H9 (cell line): ENCODE data around the gene SEMA3G. TPM values are rescaled to one million over a fixed set of nuclear protein-coding genes. Genes with fewer than 3 reads are reported as not detected.

Experiments used
- DNase-seq: peaks from one replicate; pipeline ENCODE4 v3.0.0-alpha.2; 2017
- H2AFZ ChIP-seq: one replicate; pipeline ENCODE4 v1.6.1; 2013; ENCODE audit warnings: mild to moderate bottlenecking, low read length, control low read depth, moderate library complexity
- H2AK5ac ChIP-seq: 2 replicates; pipeline ENCODE4 v1.6.1; 2013; ENCODE audit warnings: low read length, control low read depth, mixed read lengths; ENCODE audit not compliant: insufficient read length
- H2BK120ac ChIP-seq: one replicate; pipeline ENCODE4 v1.6.1; 2013; ENCODE audit warnings: low read depth, mild to moderate bottlenecking, low read length, control low read depth, inconsistent platforms; ENCODE audit not compliant: poor library complexity, severe bottlenecking
- H2BK12ac ChIP-seq: 2 replicates; pipeline ENCODE4 v1.6.1; 2013; ENCODE audit warnings: low read length, control low read depth, mixed read lengths, low read depth; ENCODE audit not compliant: insufficient read length
- H2BK15ac ChIP-seq: 2 replicates; pipeline ENCODE4 v1.6.1; 2013; ENCODE audit warnings: low read depth, low read length, control low read depth
- H2BK20ac ChIP-seq: one replicate; pipeline ENCODE4 v1.6.1; 2013; ENCODE audit warnings: low read depth, mild to moderate bottlenecking, low read length, control low read depth, inconsistent platforms; ENCODE audit not compliant: poor library complexity, severe bottlenecking
- H2BK5ac ChIP-seq: 2 replicates; pipeline ENCODE4 v1.6.1; 2013; ENCODE audit warnings: low read length, control low read depth, mixed read lengths; ENCODE audit not compliant: insufficient read length
- H3K14ac ChIP-seq: 2 replicates; pipeline ENCODE4 v1.6.1; 2013; ENCODE audit warnings: low read length, control low read depth; ENCODE audit not compliant: insufficient read depth
- H3K18ac ChIP-seq: 2 replicates; pipeline ENCODE4 v1.6.1; 2013; ENCODE audit warnings: low read depth, mild to moderate bottlenecking, mixed read lengths, low read length, control low read depth; ENCODE audit not compliant: insufficient read length
- H3K23ac ChIP-seq: 2 replicates; pipeline ENCODE4 v1.6.1; 2013; ENCODE audit warnings: low read length, control low read depth, mixed read lengths, low read depth; ENCODE audit not compliant: insufficient read length
- H3K23me2 ChIP-seq: 2 replicates; pipeline ENCODE4 v1.6.1; 2013; ENCODE audit warnings: low read depth, mild to moderate bottlenecking, mixed read lengths, low read length, control low read depth; ENCODE audit not compliant: insufficient read length, poor library complexity, severe bottlenecking
- H3K27ac ChIP-seq: 2 replicates; pipeline ENCODE4 v1.5.1; 2013; ENCODE audit warnings: low read length, control low read depth, mixed read lengths, low read depth; ENCODE audit not compliant: insufficient read length
- H3K27me3 ChIP-seq: 2 replicates; pipeline ENCODE4 v1.6.1; 2013; ENCODE audit warnings: low read length, control low read depth, inconsistent platforms; ENCODE audit not compliant: insufficient read depth
- H3K4ac ChIP-seq: 2 replicates; pipeline ENCODE4 v1.6.1; 2013; ENCODE audit warnings: low read depth, mild to moderate bottlenecking, control low read depth, inconsistent platforms, low read length, moderate library complexity
- H3K4me1 ChIP-seq: 2 replicates; pipeline ENCODE4 v1.6.1; 2013; ENCODE audit warnings: low read length, control low read depth, inconsistent platforms; ENCODE audit not compliant: insufficient read depth
- H3K4me2 ChIP-seq: 2 replicates; pipeline ENCODE4 v1.6.1; 2013; ENCODE audit warnings: low read length, control low read depth, mixed read lengths; ENCODE audit not compliant: insufficient read length, insufficient read depth
- H3K56ac ChIP-seq: 2 replicates; pipeline ENCODE4 v1.6.1; 2013; ENCODE audit warnings: low read depth, mild to moderate bottlenecking, mixed read lengths, low read length, control low read depth; ENCODE audit not compliant: insufficient read length
- H3K79me1 ChIP-seq: 2 replicates; pipeline ENCODE4 v1.6.1; 2013; ENCODE audit warnings: low read depth, mild to moderate bottlenecking, moderate library complexity, low read length, control low read depth, inconsistent platforms; ENCODE audit not compliant: insufficient read depth, poor library complexity, severe bottlenecking
- H3K79me2 ChIP-seq: 2 replicates; pipeline ENCODE4 v1.6.1; 2013; ENCODE audit warnings: low read length, control low read depth, inconsistent platforms; ENCODE audit not compliant: insufficient read depth
- H3K9ac ChIP-seq: 2 replicates; pipeline ENCODE4 v1.6.1; 2013; ENCODE audit warnings: low read length, control low read depth, mixed read lengths; ENCODE audit not compliant: insufficient read length; ENCODE audit errors: extremely low read depth
- H3K9me3 ChIP-seq: one replicate; pipeline ENCODE4 v1.6.1; 2013; ENCODE audit warnings: low read depth, low read length, inconsistent platforms; ENCODE audit not compliant: control insufficient read depth
- H3T11ph ChIP-seq: one replicate; pipeline ENCODE4 v1.6.1; 2013; ENCODE audit warnings: mild to moderate bottlenecking, low read length, control low read depth, inconsistent platforms
- H4K20me1 ChIP-seq: one replicate; pipeline ENCODE4 v1.6.1; 2013; ENCODE audit not compliant: control insufficient read depth, insufficient read length, insufficient read depth
- H4K5ac ChIP-seq: 2 replicates; pipeline ENCODE4 v1.6.1; 2013; ENCODE audit warnings: low read depth, mild to moderate bottlenecking, mixed read lengths, low read length, control low read depth; ENCODE audit not compliant: insufficient read length
- H4K8ac ChIP-seq: replicated peaks from 2 replicates; pipeline ENCODE4 v1.6.1; 2013; ENCODE audit warnings: low read length, control low read depth, mixed read lengths, low read depth; ENCODE audit not compliant: insufficient read length
- H4K91ac ChIP-seq: 2 replicates; pipeline ENCODE4 v1.6.1; 2013; ENCODE audit warnings: low read depth, mild to moderate bottlenecking, moderate library complexity, mixed read lengths, low read length, control low read depth; ENCODE audit not compliant: insufficient read length
- H3K27ac Mint-ChIP-seq, 3 experiments: 2 replicates in 2 of 3; 3 replicates in 1 of 3; pipeline ENCODE4 v1.8.0; 2020 to 2021; ENCODE audit warnings: mixed read lengths in 3 of 3, mild to moderate bottlenecking in 1 of 3, moderate library complexity in 1 of 3
- H3K27me3 Mint-ChIP-seq: 2 replicates; pipeline ENCODE4 v1.8.0; 2021; ENCODE audit warnings: low read depth, mild to moderate bottlenecking, moderate library complexity, mixed read lengths
- H3K36me3 Mint-ChIP-seq, 3 experiments: 2 replicates in 2 of 3; 3 replicates in 1 of 3; pipeline ENCODE4 v1.8.0; 2020 to 2021; ENCODE audit warnings: low read depth in 3 of 3, mixed read lengths in 3 of 3; ENCODE audit not compliant: insufficient read depth in 1 of 3
- H3K4me1 Mint-ChIP-seq, 2 experiments: 2 replicates each; pipeline ENCODE4 v1.8.0; 2020; ENCODE audit warnings: mixed read lengths in 2 of 2
- H3K4me3 Mint-ChIP-seq, 2 experiments: 2 replicates in 1 of 2; 3 replicates in 1 of 2; pipeline ENCODE4 v1.8.0; 2020 to 2021; ENCODE audit warnings: mild to moderate bottlenecking in 2 of 2, mixed read lengths in 2 of 2, moderate library complexity in 1 of 2
- H3K9me3 Mint-ChIP-seq, 2 experiments: 2 replicates in 1 of 2; 3 replicates in 1 of 2; pipeline ENCODE4 v1.8.0; 2020; ENCODE audit warnings: mild to moderate bottlenecking in 2 of 2, mixed read lengths in 2 of 2, moderate library complexity in 1 of 2
- WGBS: extraction: QIAGEN DNeasy Blood & Tissue Kit; methylation state at CpG from one replicate; pipeline ENCODE4 v1.1.7; 2013; ENCODE audit warnings: missing lambda C conversion rate, low lambda C conversion rate, mixed read lengths; ENCODE audit not compliant: insufficient read length; ENCODE audit errors: extremely low coverage; 5-methylcytosine and 5-hydroxymethylcytosine counted together
- total RNA-seq: library from RNA; stranded (reverse); gene quantifications from 2 replicates; pipeline ENCODE4 v1.2.1, GENCODE V29; 2021
- TF ChIP-seq, protein P1 (sequence below): fragments of 200-600 bp; sonication (generic); conservative IDR thresholded peaks from 3 replicates; pipeline ENCODE4 v1.8.0; 2021; ENCODE audit warnings: antibody characterized with exemption, mild to moderate bottlenecking

Gene SEMA3G
- total RNA-seq, 1 experiment from 2014 or later: 2.4 TPM

GRCh38 chr3:52443791-52444687 lies 864 bp downstream of the SEMA3G start:
- no peak overlapping the region for H2AK5ac ChIP-seq
- no peak overlapping the region for H2BK12ac ChIP-seq
- H3K4me2 ChIP-seq: no peak overlapping the region
- H2BK15ac ChIP-seq: no peak overlapping the region
- no peak overlapping the region for H4K91ac ChIP-seq
- no peak overlapping the region for H2BK120ac ChIP-seq
- H3K27ac ChIP-seq: no peak overlapping the region
- TF ChIP-seq, protein P1, sequence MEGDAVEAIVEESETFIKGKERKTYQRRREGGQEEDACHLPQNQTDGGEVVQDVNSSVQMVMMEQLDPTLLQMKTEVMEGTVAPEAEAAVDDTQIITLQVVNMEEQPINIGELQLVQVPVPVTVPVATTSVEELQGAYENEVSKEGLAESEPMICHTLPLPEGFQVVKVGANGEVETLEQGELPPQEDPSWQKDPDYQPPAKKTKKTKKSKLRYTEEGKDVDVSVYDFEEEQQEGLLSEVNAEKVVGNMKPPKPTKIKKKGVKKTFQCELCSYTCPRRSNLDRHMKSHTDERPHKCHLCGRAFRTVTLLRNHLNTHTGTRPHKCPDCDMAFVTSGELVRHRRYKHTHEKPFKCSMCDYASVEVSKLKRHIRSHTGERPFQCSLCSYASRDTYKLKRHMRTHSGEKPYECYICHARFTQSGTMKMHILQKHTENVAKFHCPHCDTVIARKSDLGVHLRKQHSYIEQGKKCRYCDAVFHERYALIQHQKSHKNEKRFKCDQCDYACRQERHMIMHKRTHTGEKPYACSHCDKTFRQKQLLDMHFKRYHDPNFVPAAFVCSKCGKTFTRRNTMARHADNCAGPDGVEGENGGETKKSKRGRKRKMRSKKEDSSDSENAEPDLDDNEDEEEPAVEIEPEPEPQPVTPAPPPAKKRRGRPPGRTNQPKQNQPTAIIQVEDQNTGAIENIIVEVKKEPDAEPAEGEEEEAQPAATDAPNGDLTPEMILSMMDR: no peak
- peak overlapping the region; percentile 43 for H3K18ac ChIP-seq
- H3K4ac ChIP-seq: no peak overlapping the region
- Mint-ChIP-seq H3K27ac (no peak overlapping the region; a peak in 2 of 7 replicates), H3K9me3 (no peaks in the 10 kb centered on the region), H3K4me1 (peaks cover 12 to 16% of the 10 kb centered on the region in 2 experiments; a peak in 3 of 4 replicates), H3K36me3 (no peaks in the 10 kb centered on the region; a peak in 1 of 7 replicates), H3K4me3 (peak overlapping the region in 1 of 2 experiments; percentile 67; a peak in 4 of 5 replicates), H3K27me3 (peaks cover 6% of the 10 kb centered on the region)
- no peak overlapping the region for H3T11ph ChIP-seq
- no peaks in the 10 kb centered on the region for H3K79me1 ChIP-seq
- H3K56ac ChIP-seq: no peak overlapping the region
- H2AFZ ChIP-seq: no peak overlapping the region
- no CpG with 5 or more reads among the region's 25 CpGs for WGBS
- no peaks in the 10 kb centered on the region for H3K27me3 ChIP-seq
- no peaks in the 10 kb centered on the region for H4K20me1 ChIP-seq
- no peaks in the 10 kb centered on the region for H3K23me2 ChIP-seq
- no peak overlapping the region for H2BK5ac ChIP-seq
- H3K9me3 ChIP-seq: no peaks in the 10 kb centered on the region
- H3K4me1 ChIP-seq: no peaks in the 10 kb centered on the region
- no peaks in the 10 kb centered on the region for H3K79me2 ChIP-seq
- no peak overlapping the region for H3K9ac ChIP-seq
- no peak overlapping the region for H2BK20ac ChIP-seq
- no peak overlapping the region for H3K23ac ChIP-seq
- peak overlapping the region; percentile 33 for H4K5ac ChIP-seq
- no peak overlapping the region for H3K14ac ChIP-seq
- peak; percentile 19 for DNase-seq
- H4K8ac ChIP-seq: no peak overlapping the region
